ENCODE results near the gene SMYD3.

The SMYD3 gene

DNA sequence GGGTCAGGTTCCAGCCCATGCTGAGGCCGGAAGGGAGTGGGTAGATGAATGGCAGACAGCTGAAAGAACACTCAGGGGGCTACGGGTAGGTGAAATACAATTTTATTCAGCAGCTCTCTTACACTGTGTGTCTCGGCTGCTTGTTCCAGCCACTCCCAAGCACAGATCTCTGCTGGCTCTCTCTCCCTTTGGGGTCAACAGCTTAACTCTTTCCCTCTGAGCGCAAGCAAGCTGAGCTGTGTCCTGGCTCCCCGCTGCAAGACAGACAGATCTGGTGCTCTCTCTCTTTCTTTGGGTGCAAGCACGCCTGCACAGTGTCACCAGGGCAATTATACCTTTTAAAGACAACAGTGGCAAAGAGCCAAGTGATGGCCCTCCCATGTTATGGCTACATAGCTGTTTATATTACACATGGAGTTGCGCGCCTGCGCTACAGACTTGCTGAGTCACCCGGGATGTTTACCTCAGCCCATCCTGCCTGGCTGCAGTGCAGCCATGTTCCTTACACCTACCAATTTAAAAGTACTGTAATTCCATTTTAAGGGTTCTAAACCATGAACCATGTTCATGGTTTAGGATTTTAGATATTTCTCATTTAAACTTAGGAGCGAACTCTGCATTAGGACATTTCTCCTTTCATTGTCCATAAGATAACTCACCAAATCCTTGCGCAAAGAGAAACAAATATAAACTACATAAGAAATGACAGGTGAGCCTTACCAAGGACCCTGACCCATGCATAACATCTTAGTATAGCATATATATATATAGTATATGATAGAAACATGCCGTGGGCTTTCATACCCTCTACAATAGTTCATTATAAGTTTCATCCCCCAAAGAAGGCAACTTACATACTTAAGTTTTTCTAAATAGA is 396.5 kb downstream of the SMYD3 start:
- Histone ChIP-seq H3K4me1 (ENCODE audit: control insufficient read depth, insufficient read depth, low read length, unreplicated experiment) (no peaks in the 10 kb centered on the region), H3K27ac (ENCODE audit: low read depth, low read length) (no peak overlapping the region), H3K27me3 (ENCODE audit: insufficient read depth, low read length) (no peaks in the 10 kb centered on the region), H2AFZ (ENCODE audit: low read length, unreplicated experiment) (no peak overlapping the region), H3K36me3 (ENCODE audit: insufficient read depth, low read length) (no peaks in the 10 kb centered on the region), H3K4me3 (ENCODE audit: low read depth, low read length) (no peak overlapping the region), H3K79me2 (ENCODE audit: control insufficient read depth, insufficient read depth, low read length, unreplicated experiment) (no peaks in the 10 kb centered on the region)

DNA sequence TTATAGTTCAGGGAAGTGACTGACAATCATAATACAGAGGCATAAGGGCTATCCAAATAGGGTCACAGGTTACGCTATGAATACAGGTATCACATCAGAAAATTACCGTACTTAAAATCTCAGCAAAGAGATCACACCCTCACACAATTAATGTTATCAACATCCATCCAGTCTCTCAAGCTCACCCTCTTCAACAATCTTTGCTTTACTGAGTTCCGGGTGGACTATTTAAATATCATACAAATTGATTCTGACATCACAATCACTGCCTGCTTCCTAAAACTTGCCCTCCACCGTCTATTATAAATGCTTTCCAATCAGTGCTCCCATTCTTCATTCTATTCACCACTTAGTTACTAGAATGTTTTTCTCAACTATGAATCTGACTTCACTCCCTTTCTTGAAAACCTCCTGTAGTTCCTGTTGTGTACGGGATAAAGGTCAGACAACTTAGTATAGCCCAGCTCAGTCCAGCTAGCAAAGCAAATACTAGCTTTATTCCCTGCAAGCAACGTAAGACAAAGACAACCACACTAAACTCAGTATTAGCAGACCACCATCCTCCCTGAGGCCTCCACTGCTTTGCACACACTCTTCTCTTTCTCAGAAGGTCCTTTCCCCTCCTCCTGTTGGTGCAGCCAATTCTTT is 398.7 kb downstream of the SMYD3 start:
- Histone ChIP-seq H3K27ac (ENCODE audit: low read depth, low read length) (no peak overlapping the region), H3K4me3 (ENCODE audit: low read depth, low read length) (no peak overlapping the region), H2AFZ (ENCODE audit: low read length, unreplicated experiment) (no peak overlapping the region), H3K36me3 (ENCODE audit: insufficient read depth, low read length) (no peaks in the 10 kb centered on the region; the same call in 1 of the 2 replicates), H3K79me2 (ENCODE audit: control insufficient read depth, insufficient read depth, low read length, unreplicated experiment) (no peaks in the 10 kb centered on the region), H3K27me3 (ENCODE audit: insufficient read depth, low read length) (no peaks in the 10 kb centered on the region), H3K4me1 (ENCODE audit: control insufficient read depth, insufficient read depth, low read length, unreplicated experiment) (no peaks in the 10 kb centered on the region)

DNA sequence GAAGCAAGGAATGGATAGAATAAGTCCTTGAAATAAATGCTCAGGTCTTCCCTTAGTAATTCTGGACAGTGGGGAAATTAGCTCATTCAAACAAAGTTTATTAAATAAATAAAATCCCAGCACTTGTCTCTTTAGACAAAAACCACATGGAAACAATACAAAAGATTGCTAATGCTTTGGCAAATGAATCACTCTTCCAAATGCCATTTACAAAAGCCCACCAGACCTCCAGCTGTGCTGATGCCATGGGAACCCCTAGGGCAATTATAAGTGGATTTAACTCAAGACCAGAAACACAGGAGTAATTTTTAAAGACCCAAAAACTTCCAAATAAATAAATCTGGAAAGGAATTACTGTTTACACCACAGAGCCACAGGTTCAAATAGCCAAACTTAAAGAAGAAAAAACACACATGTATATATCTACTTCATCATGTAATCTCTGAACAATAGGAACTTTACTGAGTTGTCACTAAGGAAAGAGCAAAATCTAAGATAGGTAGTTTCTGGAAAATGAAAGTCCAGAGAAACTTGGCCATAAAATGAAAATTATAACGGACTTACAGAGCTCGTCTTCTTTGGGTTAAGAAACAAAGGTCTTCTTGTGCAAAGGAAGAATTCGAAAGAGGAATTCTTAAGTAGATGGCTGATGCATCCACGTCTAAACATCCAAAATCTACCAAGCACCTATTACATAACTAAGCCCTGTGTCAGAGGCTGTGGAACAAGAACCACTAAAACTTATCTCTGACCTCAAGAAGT is 399.4 kb downstream of the SMYD3 start:
- no peak overlapping the region for H2AFZ ChIP-seq (ENCODE audit: low read length, unreplicated experiment)
- no peaks in the 10 kb centered on the region for H3K4me1 ChIP-seq (ENCODE audit: control insufficient read depth, insufficient read depth, low read length, unreplicated experiment)
- no peaks in the 10 kb centered on the region; the same call in 1 of the 2 replicates for H3K36me3 ChIP-seq (ENCODE audit: insufficient read depth, low read length)
- H3K27ac ChIP-seq (ENCODE audit: low read depth, low read length): no peak overlapping the region
- no peak overlapping the region for H3K4me3 ChIP-seq (ENCODE audit: low read depth, low read length)
- no peaks in the 10 kb centered on the region for H3K27me3 ChIP-seq (ENCODE audit: insufficient read depth, low read length)
- H3K79me2 ChIP-seq (ENCODE audit: control insufficient read depth, insufficient read depth, low read length, unreplicated experiment): no peaks in the 10 kb centered on the region

DNA sequence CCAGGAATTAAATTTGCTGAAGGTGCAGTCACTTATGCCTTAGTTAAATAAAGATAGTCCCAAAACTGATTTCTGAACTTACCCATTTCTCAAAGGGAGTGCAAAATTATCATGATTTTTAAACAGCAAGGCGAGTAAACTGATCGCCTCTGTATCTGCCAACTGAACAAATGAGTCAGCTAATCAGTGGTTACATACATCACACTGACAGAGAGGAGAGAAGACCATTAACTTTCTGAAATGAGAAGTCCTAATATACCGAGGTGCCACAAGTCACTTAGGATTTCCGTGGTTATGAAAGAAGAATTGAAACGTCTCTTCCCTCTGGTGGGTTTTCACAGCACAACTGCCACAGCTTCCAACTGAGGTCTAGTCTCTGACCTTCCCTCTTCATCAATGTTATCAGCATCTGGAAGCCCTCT is 400.7 kb downstream of the SMYD3 start:
- H3K4me3 ChIP-seq (ENCODE audit: low read depth, low read length): no peak overlapping the region
- no peak overlapping the region for H2AFZ ChIP-seq (ENCODE audit: low read length, unreplicated experiment)
- H3K4me1 ChIP-seq (ENCODE audit: control insufficient read depth, insufficient read depth, low read length, unreplicated experiment): no peaks in the 10 kb centered on the region
- no peaks in the 10 kb centered on the region for H3K27me3 ChIP-seq (ENCODE audit: insufficient read depth, low read length)
- H3K27ac ChIP-seq (ENCODE audit: low read depth, low read length): no peak overlapping the region
- no peaks in the 10 kb centered on the region; the same call in 1 of the 2 replicates for H3K36me3 ChIP-seq (ENCODE audit: insufficient read depth, low read length)
- no peaks in the 10 kb centered on the region for H3K79me2 ChIP-seq (ENCODE audit: control insufficient read depth, insufficient read depth, low read length, unreplicated experiment)

DNA sequence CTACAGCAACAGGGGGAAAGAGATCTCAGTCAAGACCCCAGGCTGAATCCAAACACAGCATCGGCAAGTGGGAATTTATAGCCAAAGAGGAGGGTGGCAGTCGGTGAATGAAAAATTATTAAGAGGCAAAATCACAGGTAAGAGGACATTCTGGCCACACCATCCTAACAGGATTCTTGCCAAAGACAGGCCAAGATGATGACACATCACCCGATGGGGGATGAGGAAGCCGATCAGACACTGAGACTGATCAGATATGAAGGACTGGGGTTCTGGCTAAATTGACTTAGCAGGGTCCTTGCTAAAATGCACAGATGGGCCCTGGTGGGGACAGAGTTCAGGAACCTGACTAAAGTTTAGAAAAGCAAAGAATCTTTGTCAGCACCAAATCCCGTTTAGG is 402.2 kb downstream of the SMYD3 start:
- no peaks in the 10 kb centered on the region for H3K79me2 ChIP-seq (ENCODE audit: control insufficient read depth, insufficient read depth, low read length, unreplicated experiment)
- H3K36me3 ChIP-seq (ENCODE audit: insufficient read depth, low read length): no peaks in the 10 kb centered on the region; the same call in 1 of the 2 replicates
- H3K27ac ChIP-seq (ENCODE audit: low read depth, low read length): no peak overlapping the region
- H3K4me1 ChIP-seq (ENCODE audit: control insufficient read depth, insufficient read depth, low read length, unreplicated experiment): no peaks in the 10 kb centered on the region
- H3K4me3 ChIP-seq (ENCODE audit: low read depth, low read length): no peak overlapping the region
- no peaks in the 10 kb centered on the region for H3K27me3 ChIP-seq (ENCODE audit: insufficient read depth, low read length)
- H2AFZ ChIP-seq (ENCODE audit: low read length, unreplicated experiment): no peak overlapping the region

DNA sequence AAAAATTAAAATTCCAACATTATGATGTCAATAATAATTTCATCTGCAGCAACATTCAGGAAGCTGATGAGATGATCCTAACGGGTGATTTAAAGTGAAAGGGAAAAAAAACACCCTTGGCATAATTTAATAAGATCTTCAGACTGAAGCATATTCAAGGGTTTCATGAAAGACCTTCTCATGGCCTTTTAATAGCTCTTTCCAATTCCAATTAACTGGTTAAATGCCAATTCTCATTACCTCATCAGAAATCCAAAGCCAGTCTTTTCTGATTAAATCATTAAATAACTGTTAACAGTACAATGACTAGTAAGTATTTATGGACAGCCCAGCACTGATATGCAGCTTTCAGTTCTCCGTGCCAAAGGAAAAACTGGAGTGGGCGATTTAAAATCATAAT is 407.5 kb downstream of the SMYD3 start:
- no peak overlapping the region for H3K4me3 ChIP-seq (ENCODE audit: low read depth, low read length)
- no peaks in the 10 kb centered on the region for H3K27me3 ChIP-seq (ENCODE audit: insufficient read depth, low read length)
- no peak overlapping the region for H3K27ac ChIP-seq (ENCODE audit: low read depth, low read length)
- H3K4me1 ChIP-seq (ENCODE audit: control insufficient read depth, insufficient read depth, low read length, unreplicated experiment): no peaks in the 10 kb centered on the region
- H3K36me3 ChIP-seq (ENCODE audit: insufficient read depth, low read length): no peaks in the 10 kb centered on the region; the same call in 1 of the 2 replicates
- H3K79me2 ChIP-seq (ENCODE audit: control insufficient read depth, insufficient read depth, low read length, unreplicated experiment): no peaks in the 10 kb centered on the region
- no peak overlapping the region for H2AFZ ChIP-seq (ENCODE audit: low read length, unreplicated experiment)

DNA sequence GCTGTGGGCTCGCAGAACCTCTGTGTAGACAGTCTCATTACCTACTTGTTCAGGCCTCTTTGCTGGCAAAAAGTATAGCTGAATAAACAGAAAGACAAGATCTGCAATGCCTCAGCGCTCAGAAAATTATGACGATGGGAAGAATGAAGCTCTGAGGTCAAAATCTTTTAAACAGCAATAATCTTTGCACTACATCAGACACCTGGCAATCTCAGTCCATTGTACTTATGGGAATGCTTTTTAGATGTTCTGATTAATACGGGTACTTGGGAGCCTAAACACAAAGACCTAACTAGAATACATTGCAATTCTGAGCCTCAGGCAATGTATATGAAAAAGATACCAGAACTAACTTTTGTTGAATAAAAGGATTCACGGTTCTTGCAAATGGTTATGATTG is 410.7 kb downstream of the SMYD3 start:
- Histone ChIP-seq H3K27ac (ENCODE audit: low read depth, low read length) (no peak overlapping the region), H3K79me2 (ENCODE audit: control insufficient read depth, insufficient read depth, low read length, unreplicated experiment) (no peaks in the 10 kb centered on the region), H3K27me3 (ENCODE audit: insufficient read depth, low read length) (no peaks in the 10 kb centered on the region), H3K36me3 (ENCODE audit: insufficient read depth, low read length) (no peaks in the 10 kb centered on the region), H2AFZ (ENCODE audit: low read length, unreplicated experiment) (no peak overlapping the region), H3K4me3 (ENCODE audit: low read depth, low read length) (no peak overlapping the region), H3K4me1 (ENCODE audit: control insufficient read depth, insufficient read depth, low read length, unreplicated experiment) (no peaks in the 10 kb centered on the region)

DNA sequence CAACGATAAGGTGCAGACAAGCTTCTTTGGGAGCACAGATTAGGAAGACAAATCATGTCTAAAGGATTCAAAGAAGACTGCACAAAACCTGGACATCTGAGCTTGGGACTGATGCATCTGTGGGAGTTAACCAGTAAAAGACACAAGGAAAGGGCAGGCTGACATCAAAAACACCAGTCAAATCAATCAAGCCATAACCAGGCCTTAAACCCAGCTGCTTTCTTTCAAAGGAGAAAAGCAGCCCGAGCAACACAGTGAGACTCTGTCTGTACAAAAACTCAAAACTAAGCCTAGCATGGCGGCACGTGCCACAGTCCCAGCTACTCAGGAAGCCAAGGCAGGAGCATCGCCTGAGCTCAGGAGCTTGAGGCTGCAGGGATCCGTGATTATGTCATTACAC is 411.6 kb downstream of the SMYD3 start:
- Histone ChIP-seq H3K27ac (ENCODE audit: low read depth, low read length) (no peak overlapping the region), H3K79me2 (ENCODE audit: control insufficient read depth, insufficient read depth, low read length, unreplicated experiment) (no peaks in the 10 kb centered on the region), H3K4me3 (ENCODE audit: low read depth, low read length) (no peak overlapping the region), H2AFZ (ENCODE audit: low read length, unreplicated experiment) (no peak overlapping the region), H3K36me3 (ENCODE audit: insufficient read depth, low read length) (no peaks in the 10 kb centered on the region), H3K4me1 (ENCODE audit: control insufficient read depth, insufficient read depth, low read length, unreplicated experiment) (no peaks in the 10 kb centered on the region), H3K27me3 (ENCODE audit: insufficient read depth, low read length) (no peaks in the 10 kb centered on the region)

DNA sequence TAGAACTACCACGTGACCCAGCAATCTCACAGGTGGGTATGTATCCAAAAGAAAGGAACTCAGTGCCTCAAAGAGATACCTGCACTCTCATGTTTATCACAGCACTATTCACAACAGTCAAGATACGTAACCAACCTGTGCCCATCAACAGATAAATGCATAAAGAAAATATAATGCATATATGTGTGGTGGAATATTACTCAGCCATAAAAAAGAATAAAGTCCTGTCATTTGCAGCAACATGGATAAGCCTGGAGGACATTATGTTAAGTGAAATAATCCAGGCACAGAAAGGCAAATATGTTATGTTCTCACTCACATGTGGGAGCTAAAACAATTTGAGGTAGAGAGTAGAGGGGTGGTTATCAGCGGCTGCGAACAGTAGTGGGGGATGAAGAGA is 413.8 kb downstream of the SMYD3 start:
- H3K36me3 ChIP-seq (ENCODE audit: insufficient read depth, low read length): no peaks in the 10 kb centered on the region
- no peaks in the 10 kb centered on the region for H3K4me1 ChIP-seq (ENCODE audit: control insufficient read depth, insufficient read depth, low read length, unreplicated experiment)
- no peak overlapping the region for H3K27ac ChIP-seq (ENCODE audit: low read depth, low read length)
- H3K27me3 ChIP-seq (ENCODE audit: insufficient read depth, low read length): no peaks in the 10 kb centered on the region
- no peak overlapping the region for H3K4me3 ChIP-seq (ENCODE audit: low read depth, low read length)
- H2AFZ ChIP-seq (ENCODE audit: low read length, unreplicated experiment): no peak overlapping the region
- H3K79me2 ChIP-seq (ENCODE audit: control insufficient read depth, insufficient read depth, low read length, unreplicated experiment): no peaks in the 10 kb centered on the region

DNA sequence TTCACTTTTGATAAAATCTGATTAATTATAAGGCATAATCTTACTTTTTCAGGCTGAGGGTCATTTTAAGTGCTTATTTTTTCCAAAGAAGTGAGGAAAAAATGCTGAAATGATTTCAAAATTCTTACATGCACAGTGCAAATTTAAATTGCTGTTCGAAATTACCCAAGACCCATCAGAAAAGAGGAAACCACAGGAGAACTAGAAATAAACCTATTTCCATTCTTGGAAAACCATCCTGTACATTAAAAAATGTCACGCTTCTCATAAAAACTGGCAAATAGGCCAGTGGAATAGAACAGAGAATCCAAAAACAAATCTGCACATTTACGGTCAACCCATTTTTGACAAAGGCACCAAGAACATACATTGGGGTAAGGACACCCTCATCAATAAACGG is 414.9 kb downstream of the SMYD3 start:
- H3K4me1 ChIP-seq (ENCODE audit: control insufficient read depth, insufficient read depth, low read length, unreplicated experiment): no peaks in the 10 kb centered on the region
- H3K27ac ChIP-seq (ENCODE audit: low read depth, low read length): no peak overlapping the region
- H2AFZ ChIP-seq (ENCODE audit: low read length, unreplicated experiment): no peak overlapping the region
- no peaks in the 10 kb centered on the region for H3K27me3 ChIP-seq (ENCODE audit: insufficient read depth, low read length)
- H3K4me3 ChIP-seq (ENCODE audit: low read depth, low read length): no peak overlapping the region
- H3K79me2 ChIP-seq (ENCODE audit: control insufficient read depth, insufficient read depth, low read length, unreplicated experiment): no peaks in the 10 kb centered on the region
- no peaks in the 10 kb centered on the region for H3K36me3 ChIP-seq (ENCODE audit: insufficient read depth, low read length)
